HCT116 (cell line): ENCODE results near the gene TIMM29.

ENCODE experiments used
- ELF1 ChIP-seq: IDR thresholded peaks from 2 replicates; pipeline ENCODE4 v1.6.1; 2012; ENCODE audit warnings: low read depth, borderline replicate concordance
- EZH2 ChIP-seq: fragments of 200-600 bp; sonication (generic); IDR thresholded peaks from 2 replicates; pipeline ENCODE4 v1.6.1; 2017; ENCODE audit warnings: antibody characterized with exemption, mixed run types
- EZH2phosphoT487 ChIP-seq: fragments of 200-600 bp; IDR thresholded peaks from 2 replicates; pipeline ENCODE4 v1.6.1; 2018; ENCODE audit warnings: antibody characterized with exemption, borderline replicate concordance
- POLR2A ChIP-seq: IDR thresholded peaks from 2 replicates; pipeline ENCODE4 v1.7.0; 2011; ENCODE audit warnings: borderline replicate concordance; ENCODE audit not compliant: insufficient read depth, insufficient read length; ENCODE audit errors: extremely low read depth
- POLR2AphosphoS5 ChIP-seq: IDR thresholded peaks from 2 replicates; pipeline ENCODE4 v1.6.1; 2011; ENCODE audit warnings: mild to moderate bottlenecking, low read depth, low read length, moderate library complexity
- SP1 ChIP-seq: IDR thresholded peaks from 2 replicates; pipeline ENCODE4 v1.6.1; 2012; ENCODE audit warnings: low read depth
- SRF ChIP-seq: IDR thresholded peaks from 2 replicates; pipeline ENCODE4 v1.6.1; 2012; ENCODE audit warnings: low read depth
- TCF7L2 ChIP-seq: IDR thresholded peaks from 2 replicates; pipeline ENCODE4 v1.7.0; 2011; ENCODE audit warnings: borderline replicate concordance, inconsistent platforms; ENCODE audit not compliant: insufficient read depth, insufficient read length; ENCODE audit errors: extremely low read depth
- YY1 ChIP-seq: IDR thresholded peaks from 2 replicates; pipeline ENCODE4 v1.6.1; 2011; ENCODE audit warnings: low read length, low read depth, moderate library complexity, mild to moderate bottlenecking; ENCODE audit not compliant: insufficient replicate concordance; ENCODE audit errors: extremely low read depth
- ZNF274 ChIP-seq: fragments of 200-500 bp; sonication (Bioruptor generic); IDR thresholded peaks from 2 replicates; pipeline ENCODE4 v1.6.1; 2014; ENCODE audit warnings: mild to moderate bottlenecking, low read depth, low read length, inconsistent platforms
- TF ChIP-seq, protein P1 (sequence below), 3 experiments: fragments of 200-600 bp in 1 of 3; sonication (generic) in 1 of 3; IDR thresholded peaks in 2 of 3; conservative IDR thresholded peaks in 1 of 3; 2 replicates each; pipeline ENCODE4 v1.5.1; 2012 to 2017; ENCODE audit warnings: low read depth in 2 of 3, low read length in 2 of 3, antibody characterized with exemption in 1 of 3, borderline replicate concordance in 1 of 3, control low read depth in 1 of 3, mild to moderate bottlenecking in 1 of 3, mixed read lengths in 1 of 3, mixed run types in 1 of 3, moderate library complexity in 1 of 3; ENCODE audit not compliant: insufficient read depth in 1 of 3
- TF ChIP-seq, protein P2 (sequence below): IDR thresholded peaks from 2 replicates; pipeline ENCODE4 v1.6.1; 2012
- TF ChIP-seq, protein P3 (sequence below): IDR thresholded peaks from 2 replicates; pipeline ENCODE4 v1.6.1; 2012; ENCODE audit warnings: low read depth

DNA sequence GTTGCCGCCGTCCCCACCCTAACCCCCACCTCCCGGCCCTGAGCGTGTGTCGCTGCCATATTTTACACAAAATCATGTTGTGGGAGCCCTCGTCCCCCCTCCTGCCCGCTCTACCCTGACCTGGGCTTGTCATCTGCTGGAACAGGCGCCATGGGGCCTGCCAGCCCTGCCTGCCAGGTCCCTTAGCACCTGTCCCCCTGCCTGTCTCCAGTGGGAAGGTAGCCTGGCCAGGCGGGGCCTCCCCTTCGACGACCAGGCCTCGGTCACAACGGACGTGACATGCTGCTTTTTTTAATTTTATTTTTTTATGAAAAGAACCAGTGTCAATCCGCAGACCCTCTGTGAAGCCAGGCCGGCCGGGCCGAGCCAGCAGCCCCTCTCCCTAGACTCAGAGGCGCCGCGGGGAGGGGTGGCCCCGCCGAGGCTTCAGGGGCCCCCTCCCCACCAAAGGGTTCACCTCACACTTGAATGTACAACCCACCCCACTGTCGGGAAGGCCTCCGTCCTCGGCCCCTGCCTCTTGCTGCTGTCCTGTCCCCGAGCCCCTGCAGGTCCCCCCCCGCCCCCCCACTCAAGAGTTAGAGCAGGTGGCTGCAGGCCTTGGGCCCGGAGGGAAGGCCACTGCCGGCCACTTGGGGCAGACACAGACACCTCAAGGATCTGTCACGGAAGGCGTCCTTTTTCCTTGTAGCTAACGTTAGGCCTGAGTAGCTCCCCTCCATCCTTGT is 6.5 kb upstream of the TIMM29 start:
- TF ChIP-seq, protein P1, sequence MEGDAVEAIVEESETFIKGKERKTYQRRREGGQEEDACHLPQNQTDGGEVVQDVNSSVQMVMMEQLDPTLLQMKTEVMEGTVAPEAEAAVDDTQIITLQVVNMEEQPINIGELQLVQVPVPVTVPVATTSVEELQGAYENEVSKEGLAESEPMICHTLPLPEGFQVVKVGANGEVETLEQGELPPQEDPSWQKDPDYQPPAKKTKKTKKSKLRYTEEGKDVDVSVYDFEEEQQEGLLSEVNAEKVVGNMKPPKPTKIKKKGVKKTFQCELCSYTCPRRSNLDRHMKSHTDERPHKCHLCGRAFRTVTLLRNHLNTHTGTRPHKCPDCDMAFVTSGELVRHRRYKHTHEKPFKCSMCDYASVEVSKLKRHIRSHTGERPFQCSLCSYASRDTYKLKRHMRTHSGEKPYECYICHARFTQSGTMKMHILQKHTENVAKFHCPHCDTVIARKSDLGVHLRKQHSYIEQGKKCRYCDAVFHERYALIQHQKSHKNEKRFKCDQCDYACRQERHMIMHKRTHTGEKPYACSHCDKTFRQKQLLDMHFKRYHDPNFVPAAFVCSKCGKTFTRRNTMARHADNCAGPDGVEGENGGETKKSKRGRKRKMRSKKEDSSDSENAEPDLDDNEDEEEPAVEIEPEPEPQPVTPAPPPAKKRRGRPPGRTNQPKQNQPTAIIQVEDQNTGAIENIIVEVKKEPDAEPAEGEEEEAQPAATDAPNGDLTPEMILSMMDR (IDR thresholded peaks at IDR 0.05 in 2 of 3, conservative IDR thresholded peaks at IDR 0.05 in 1 of 3; ENCODE audit: borderline replicate concordance in 1 of 3, insufficient read depth in 1 of 3, low read depth in 2 of 3, low read length in 2 of 3), result no peak
- TF ChIP-seq POLR2A (no peak), EZH2 (no peak), SRF (no peak), ELF1 (no peak), TCF7L2 (no peak), EZH2phosphoT487 (no peak), POLR2AphosphoS5 (no peak), YY1 (no peak), ZNF274 (no peak), SP1 (no peak)
- TF ChIP-seq, protein P2, sequence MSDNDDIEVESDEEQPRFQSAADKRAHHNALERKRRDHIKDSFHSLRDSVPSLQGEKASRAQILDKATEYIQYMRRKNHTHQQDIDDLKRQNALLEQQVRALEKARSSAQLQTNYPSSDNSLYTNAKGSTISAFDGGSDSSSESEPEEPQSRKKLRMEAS, result no peak
- TF ChIP-seq, protein P3, sequence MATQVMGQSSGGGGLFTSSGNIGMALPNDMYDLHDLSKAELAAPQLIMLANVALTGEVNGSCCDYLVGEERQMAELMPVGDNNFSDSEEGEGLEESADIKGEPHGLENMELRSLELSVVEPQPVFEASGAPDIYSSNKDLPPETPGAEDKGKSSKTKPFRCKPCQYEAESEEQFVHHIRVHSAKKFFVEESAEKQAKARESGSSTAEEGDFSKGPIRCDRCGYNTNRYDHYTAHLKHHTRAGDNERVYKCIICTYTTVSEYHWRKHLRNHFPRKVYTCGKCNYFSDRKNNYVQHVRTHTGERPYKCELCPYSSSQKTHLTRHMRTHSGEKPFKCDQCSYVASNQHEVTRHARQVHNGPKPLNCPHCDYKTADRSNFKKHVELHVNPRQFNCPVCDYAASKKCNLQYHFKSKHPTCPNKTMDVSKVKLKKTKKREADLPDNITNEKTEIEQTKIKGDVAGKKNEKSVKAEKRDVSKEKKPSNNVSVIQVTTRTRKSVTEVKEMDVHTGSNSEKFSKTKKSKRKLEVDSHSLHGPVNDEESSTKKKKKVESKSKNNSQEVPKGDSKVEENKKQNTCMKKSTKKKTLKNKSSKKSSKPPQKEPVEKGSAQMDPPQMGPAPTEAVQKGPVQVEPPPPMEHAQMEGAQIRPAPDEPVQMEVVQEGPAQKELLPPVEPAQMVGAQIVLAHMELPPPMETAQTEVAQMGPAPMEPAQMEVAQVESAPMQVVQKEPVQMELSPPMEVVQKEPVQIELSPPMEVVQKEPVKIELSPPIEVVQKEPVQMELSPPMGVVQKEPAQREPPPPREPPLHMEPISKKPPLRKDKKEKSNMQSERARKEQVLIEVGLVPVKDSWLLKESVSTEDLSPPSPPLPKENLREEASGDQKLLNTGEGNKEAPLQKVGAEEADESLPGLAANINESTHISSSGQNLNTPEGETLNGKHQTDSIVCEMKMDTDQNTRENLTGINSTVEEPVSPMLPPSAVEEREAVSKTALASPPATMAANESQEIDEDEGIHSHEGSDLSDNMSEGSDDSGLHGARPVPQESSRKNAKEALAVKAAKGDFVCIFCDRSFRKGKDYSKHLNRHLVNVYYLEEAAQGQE, result no peak
